ENCODE data around the gene ATP8A2. TPM values are rescaled to one million over a fixed set of nuclear protein-coding genes. Genes with fewer than 3 reads are reported as not detected.

The ATP8A2 gene
- total RNA-seq, 4 donors from 2014 or later: 0.29 to 0.65 (median 0.46) TPM

DNA sequence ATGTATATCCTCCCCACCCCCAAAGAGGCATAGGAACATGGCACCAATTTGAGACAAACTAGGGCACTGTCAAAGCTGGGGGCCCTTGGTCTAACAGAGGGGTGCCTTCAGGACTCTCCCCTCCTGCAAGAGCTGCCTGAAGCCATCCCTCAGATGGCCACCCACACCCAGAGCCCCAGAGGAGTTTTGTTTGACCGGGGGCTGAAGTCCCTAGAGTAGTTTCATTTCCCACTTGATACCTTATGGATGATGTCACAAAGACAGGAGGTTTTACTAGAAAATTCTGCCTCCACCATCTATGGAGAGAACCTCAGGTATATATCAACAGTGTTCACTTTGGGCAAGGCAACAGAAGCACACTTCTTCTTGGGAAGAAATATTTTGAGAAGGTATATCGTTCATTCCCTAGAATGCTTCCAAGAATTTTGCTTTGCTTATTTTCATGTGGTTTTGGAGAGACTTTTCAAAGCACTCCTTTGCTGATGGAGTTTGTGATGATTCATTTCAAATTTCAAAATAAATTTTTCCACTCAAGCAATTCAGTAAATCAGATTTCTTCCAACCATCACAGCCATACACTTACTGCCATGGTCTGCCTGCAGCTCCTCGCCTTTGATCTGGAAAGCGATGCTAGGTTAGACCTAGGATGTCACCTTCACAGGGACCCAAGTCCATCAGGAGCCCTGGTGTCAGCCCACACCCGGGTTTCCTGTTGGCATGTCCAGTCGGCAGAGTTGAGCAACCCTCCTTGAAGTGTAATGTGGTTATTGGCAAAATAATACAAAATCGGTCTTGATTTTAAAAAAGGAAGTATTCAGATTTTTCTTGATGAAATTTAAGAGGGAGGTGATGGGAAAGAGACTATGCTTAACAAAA is 473.0 kb downstream of the ATP8A2 start:
- no peak overlapping the region for H3K4me3 ChIP-seq
- H3K4me1 ChIP-seq: no peaks in the 10 kb centered on the region
- H3K9me3 ChIP-seq: no peaks in the 10 kb centered on the region
- no peak overlapping the region for H3K27ac ChIP-seq (replicated peaks in 1 of 4)
- WGBS: 85% methylated on average over 7 of the region's 7 CpGs
- no peaks in the 10 kb centered on the region for H3K36me3 ChIP-seq
- TF ChIP-seq POLR2A (IDR thresholded peaks at IDR 0.05; ENCODE audit: low read depth) (no peak), POLR2AphosphoS5 (IDR thresholded peaks at IDR 0.05) (no peak), EP300 (IDR thresholded peaks at IDR 0.05) (no peak)
- TF ChIP-seq, protein P1, sequence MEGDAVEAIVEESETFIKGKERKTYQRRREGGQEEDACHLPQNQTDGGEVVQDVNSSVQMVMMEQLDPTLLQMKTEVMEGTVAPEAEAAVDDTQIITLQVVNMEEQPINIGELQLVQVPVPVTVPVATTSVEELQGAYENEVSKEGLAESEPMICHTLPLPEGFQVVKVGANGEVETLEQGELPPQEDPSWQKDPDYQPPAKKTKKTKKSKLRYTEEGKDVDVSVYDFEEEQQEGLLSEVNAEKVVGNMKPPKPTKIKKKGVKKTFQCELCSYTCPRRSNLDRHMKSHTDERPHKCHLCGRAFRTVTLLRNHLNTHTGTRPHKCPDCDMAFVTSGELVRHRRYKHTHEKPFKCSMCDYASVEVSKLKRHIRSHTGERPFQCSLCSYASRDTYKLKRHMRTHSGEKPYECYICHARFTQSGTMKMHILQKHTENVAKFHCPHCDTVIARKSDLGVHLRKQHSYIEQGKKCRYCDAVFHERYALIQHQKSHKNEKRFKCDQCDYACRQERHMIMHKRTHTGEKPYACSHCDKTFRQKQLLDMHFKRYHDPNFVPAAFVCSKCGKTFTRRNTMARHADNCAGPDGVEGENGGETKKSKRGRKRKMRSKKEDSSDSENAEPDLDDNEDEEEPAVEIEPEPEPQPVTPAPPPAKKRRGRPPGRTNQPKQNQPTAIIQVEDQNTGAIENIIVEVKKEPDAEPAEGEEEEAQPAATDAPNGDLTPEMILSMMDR (IDR thresholded peaks at IDR 0.05): no peak
- intact Hi-C loops (cut with DNase I): no loop called here
- H3K27me3 ChIP-seq: peaks cover 0 to 6% (median 0%) of the 10 kb centered on the region in 4 donors
- no peak for DNase-seq (ENCODE audit: extremely low spot score)

- Histone ChIP-seq H3K27me3 (peaks cover 0 to 6% (median 0%) of the 10 kb centered on the region in 4 donors), H3K4me3 (no peak overlapping the region), H3K27ac (replicated peaks in 1 of 4) (no peak overlapping the region), H3K36me3 (no peaks in the 10 kb centered on the region), H3K9me3 (no peaks in the 10 kb centered on the region), H3K4me1 (no peaks in the 10 kb centered on the region)
- intact Hi-C loops (cut with DNase I): no loop called here
- DNase-seq (ENCODE audit: extremely low spot score): no peak
- 87% methylated on average over 4 of the region's 4 CpGs for WGBS
- TF ChIP-seq, protein P1 (IDR thresholded peaks at IDR 0.05): no peak
- no peak for TF ChIP-seq POLR2AphosphoS5 (IDR thresholded peaks at IDR 0.05)
- no peak for TF ChIP-seq POLR2A (IDR thresholded peaks at IDR 0.05; ENCODE audit: low read depth)
- TF ChIP-seq EP300 (IDR thresholded peaks at IDR 0.05): no peak
These were observed 474.6 kb downstream of the ATP8A2 start for GRCh38 chr13:25846222-25846984.

DNA sequence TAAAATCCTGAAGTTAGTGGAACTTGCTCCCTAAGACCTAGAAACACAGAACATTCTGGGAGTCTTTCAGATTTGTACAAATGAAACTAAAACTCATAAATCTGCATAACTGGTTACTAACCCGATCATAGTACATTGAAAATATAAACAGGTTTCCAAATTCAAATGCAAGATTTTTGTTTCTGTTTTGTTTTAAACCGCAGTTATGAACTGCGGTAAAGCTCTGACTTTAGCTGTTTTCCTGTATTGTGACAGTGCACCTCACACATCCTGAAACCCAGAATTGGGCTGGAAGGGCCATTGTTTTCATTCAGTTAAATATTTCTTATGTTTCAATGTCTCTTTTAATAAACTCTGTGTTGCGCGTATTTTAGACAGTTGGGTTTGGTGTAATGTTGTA is 475.4 kb downstream of the ATP8A2 start:
- TF ChIP-seq POLR2AphosphoS5 (IDR thresholded peaks at IDR 0.05): no peak
- TF ChIP-seq, protein P1 (IDR thresholded peaks at IDR 0.05): no peak
- TF ChIP-seq POLR2A (IDR thresholded peaks at IDR 0.05; ENCODE audit: low read depth): no peak
- TF ChIP-seq EP300 (IDR thresholded peaks at IDR 0.05): no peak
- WGBS: 69% methylated on average over 5 of the region's 5 CpGs
- no peaks in the 10 kb centered on the region for H3K9me3 ChIP-seq
- intact Hi-C loops (cut with DNase I): no loop called here
- no peak overlapping the region for H3K27ac ChIP-seq (replicated peaks in 1 of 4)
- no peak for DNase-seq (ENCODE audit: extremely low spot score)
- no peaks in the 10 kb centered on the region for H3K36me3 ChIP-seq
- no peaks in the 10 kb centered on the region for H3K4me1 ChIP-seq
- H3K27me3 ChIP-seq: peaks cover 0 to 6% (median 0%) of the 10 kb centered on the region in 4 donors
- H3K4me3 ChIP-seq: no peak overlapping the region

DNA sequence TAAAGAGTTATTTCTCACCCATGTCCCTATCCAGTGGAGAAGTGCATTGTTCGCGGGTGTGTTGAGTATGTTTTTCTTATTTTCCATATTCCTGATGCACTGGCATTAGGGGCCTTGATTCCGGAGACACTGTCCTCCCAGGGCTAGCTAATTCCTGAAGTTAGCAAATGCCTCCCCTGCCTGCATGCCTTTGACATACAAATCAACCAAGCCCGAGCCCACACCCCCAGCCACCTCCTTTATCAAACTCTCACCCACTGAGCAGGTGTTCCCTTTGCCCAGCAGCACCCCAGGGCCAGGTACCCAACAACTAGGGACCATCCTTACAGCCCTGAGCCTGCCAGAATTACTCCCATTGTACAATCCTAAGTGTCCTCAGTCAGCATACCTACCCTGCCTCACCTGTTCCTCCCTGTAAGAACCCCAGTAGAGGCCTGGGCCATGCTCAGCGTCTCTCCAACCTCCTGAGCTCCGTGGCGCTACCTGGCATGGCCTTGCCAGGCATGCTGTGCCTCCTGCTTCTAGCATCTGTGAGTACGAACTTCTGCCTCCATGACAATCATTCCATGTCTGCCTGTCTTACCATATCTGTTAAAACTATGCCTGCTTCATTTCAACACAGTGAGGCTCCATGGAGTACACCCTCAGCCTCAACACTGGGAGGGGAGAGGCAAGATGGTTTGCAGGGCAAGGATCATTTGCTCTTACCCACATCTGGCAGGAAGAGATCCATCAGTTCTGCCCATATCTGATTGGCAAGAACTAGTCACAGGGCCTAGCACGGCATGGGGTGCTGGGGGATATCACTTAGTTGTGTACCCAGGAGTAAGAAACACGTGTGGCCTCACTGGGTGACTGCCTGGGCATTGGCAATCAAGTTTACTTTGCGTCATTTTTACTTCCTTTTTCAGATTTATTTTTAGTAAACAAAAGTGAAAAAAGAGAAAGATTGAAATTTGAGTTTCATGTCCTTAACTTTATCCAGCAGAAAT is 476.2 kb downstream of the ATP8A2 start:
- Histone ChIP-seq H3K4me1 (no peaks in the 10 kb centered on the region), H3K27me3 (peaks cover 0 to 6% (median 0%) of the 10 kb centered on the region in 4 donors), H3K36me3 (no peaks in the 10 kb centered on the region), H3K27ac (replicated peaks in 1 of 4) (no peak overlapping the region), H3K9me3 (no peaks in the 10 kb centered on the region), H3K4me3 (no peak overlapping the region)
- intact Hi-C loops (cut with DNase I): no loop called here
- 87% methylated on average over 11 of the region's 11 CpGs for WGBS
- no peak for DNase-seq (ENCODE audit: extremely low spot score)
- TF ChIP-seq EP300 (IDR thresholded peaks at IDR 0.05): no peak
- TF ChIP-seq POLR2AphosphoS5 (IDR thresholded peaks at IDR 0.05): no peak
- TF ChIP-seq, protein P1 (IDR thresholded peaks at IDR 0.05): no peak
- no peak for TF ChIP-seq POLR2A (IDR thresholded peaks at IDR 0.05; ENCODE audit: low read depth)
